HL-60/S4 treated with retinoic acid at 250 ng/mL for 4 days and 3 days (cell line): ENCODE results near the gene PET117.
"Not testable (repeated sequence)": the region's sequence is repeated elsewhere in the genome, so short reads cannot be mapped to it uniquely, and the experiment has no call there.

Source experiments
- in situ Hi-C: fragments of 300-500 bp; cut with MboI; formaldehyde crosslinking; loops from 2 replicates; pipeline ENCODE4 v1.7.0; 2022; ENCODE audit warnings: low sequenced_read_pairs

PET117 gene

GRCh38 chr20:18156045-18156444 is 18.4 kb downstream of the PET117 start:
- in situ Hi-C loops, result no loop called here

- in situ Hi-C loops, result no loop called here
Measured at GRCh38 chr20:18164356-18164755, 26.7 kb downstream of the PET117 start.

GRCh38 chr20:18165553-18165952 is 27.9 kb downstream of the PET117 start:
- in situ Hi-C loops, result no loop called here

GRCh38 chr20:18166241-18166881 is 28.7 kb downstream of the PET117 start:
- in situ Hi-C loops, result no loop called here

GRCh38 chr20:18166950-18167349 is 29.3 kb downstream of the PET117 start:
- in situ Hi-C loops, result no loop called here

GRCh38 chr20:18172379-18172778 is 34.7 kb downstream of the PET117 start:
- in situ Hi-C loops, result no loop called here

GRCh38 chr20:18174906-18175683 is 37.4 kb downstream of the PET117 start:
- in situ Hi-C loops, result no loop called here

- in situ Hi-C loops, result no loop called here
Measured at GRCh38 chr20:18176318-18176785, 38.7 kb downstream of the PET117 start.

GRCh38 chr20:18180366-18180765 is 42.7 kb downstream of the PET117 start:
- in situ Hi-C loops, result not testable (repeated sequence)

- in situ Hi-C loops, result no loop called here
Measured at GRCh38 chr20:18180815-18181214, 43.2 kb downstream of the PET117 start.

GRCh38 chr20:18187020-18187419 is 49.4 kb downstream of the PET117 start:
- in situ Hi-C loops, result no loop called here

- in situ Hi-C loops, result no loop called here
Measured at GRCh38 chr20:18188434-18188833, 50.8 kb downstream of the PET117 start.

- in situ Hi-C loops, result no loop called here
Measured at GRCh38 chr20:18190338-18191233, 52.9 kb downstream of the PET117 start.

- in situ Hi-C loops, result no loop called here
Measured at GRCh38 chr20:18191306-18191705, 53.6 kb downstream of the PET117 start.
